Cerebellar cortex (tissue), 1 donor: ENCODE data around the gene COG1.

Experiments used
- DNase-seq: peaks from one replicate; pipeline ENCODE4 v3.0.0-alpha.2; 2015; ENCODE audit warnings: low spot score

The COG1 gene

GRCh38 chr17:73198930-73199260 lies 6.0 kb downstream of the COG1 start:
- no peak for DNase-seq

GRCh38 chr17:73199751-73200317 lies 7.0 kb downstream of the COG1 start:
- DNase-seq, result no peak

GRCh38 chr17:73200476-73200875 lies 7.6 kb downstream of the COG1 start:
- DNase-seq, result no peak

- DNase-seq, result no peak
Observed at GRCh38 chr17:73201215-73202069, 8.6 kb downstream of the COG1 start.

GRCh38 chr17:73203135-73203787 lies 10.4 kb downstream of the COG1 start:
- DNase-seq, result no peak

GRCh38 chr17:73203788-73204479 lies 11.1 kb downstream of the COG1 start:
- DNase-seq, result no peak

GRCh38 chr17:73205459-73205961 lies 12.7 kb downstream of the COG1 start:
- no peak for DNase-seq

GRCh38 chr17:73208139-73208827 lies 15.4 kb downstream of the COG1 start:
- no peak for DNase-seq

- DNase-seq, result no peak
Observed at GRCh38 chr17:73209436-73209835, 16.6 kb downstream of the COG1 start.

GRCh38 chr17:73210002-73210678 lies 17.3 kb downstream of the COG1 start:
- no peak for DNase-seq

GRCh38 chr17:73211745-73212144 lies 18.9 kb downstream of the COG1 start:
- DNase-seq, result no peak

GRCh38 chr17:73214008-73214407 lies 21.2 kb downstream of the COG1 start:
- DNase-seq, result no peak

GRCh38 chr17:73214851-73215250 lies 22.0 kb downstream of the COG1 start:
- no peak for DNase-seq

- no peak for DNase-seq
Observed at GRCh38 chr17:73215447-73215846, 22.6 kb downstream of the COG1 start.

GRCh38 chr17:73223626-73224230 lies 30.9 kb downstream of the COG1 start:
- DNase-seq, result no peak

- no peak for DNase-seq
Observed at GRCh38 chr17:73224237-73224636, 31.4 kb downstream of the COG1 start.

GRCh38 chr17:73224663-73225305 lies 31.9 kb downstream of the COG1 start:
- no peak for DNase-seq

- DNase-seq, result no peak
Observed at GRCh38 chr17:73226556-73227172, 33.8 kb downstream of the COG1 start.

- no peak for DNase-seq
Observed at GRCh38 chr17:73227379-73227778, 34.5 kb downstream of the COG1 start.

- no peak for DNase-seq
Observed at GRCh38 chr17:73227944-73228343, 35.1 kb downstream of the COG1 start.
